HepG2 (cell line): ENCODE measurements around the gene SNRPD2. TPM values are rescaled to one million over a fixed set of nuclear protein-coding genes. Genes with fewer than 3 reads are reported as not detected.

Experiments used
- BHLHE40 ChIP-seq: IDR thresholded peaks from 2 replicates; pipeline ENCODE4 v1.6.1; 2011; ENCODE audit warnings: low read length, improper control_type of control experiment
- CEBPG ChIP-seq: IDR thresholded peaks from 2 replicates; pipeline ENCODE4 v1.6.1; 2016
- DNMT3B ChIP-seq: conservative IDR thresholded peaks from 2 replicates; pipeline ENCODE4 v1.6.1; 2016; ENCODE audit warnings: missing biosample characterization, control low read depth
- EZH2 ChIP-seq: conservative IDR thresholded peaks from 2 replicates; pipeline ENCODE4 v1.6.1; 2012; ENCODE audit warnings: mild to moderate bottlenecking, low read depth, low read length, moderate library complexity
- FOSL1 ChIP-seq: sonication (generic); formaldehyde crosslinking; IDR thresholded peaks from 2 replicates; pipeline ENCODE4 v1.9.0; 2021; ENCODE audit warnings: missing genetic modification reagents, borderline replicate concordance
- HOXA9 ChIP-seq: sonication (generic); formaldehyde crosslinking; IDR thresholded peaks from 2 replicates; pipeline ENCODE4 v1.8.1; 2022; ENCODE audit warnings: missing genetic modification reagents, mild to moderate bottlenecking, moderate library complexity, borderline replicate concordance
- JARID2 ChIP-seq: sonication (generic); formaldehyde crosslinking; IDR thresholded peaks from 2 replicates; pipeline ENCODE4 v1.8.1; 2023; ENCODE audit warnings: missing genetic modification reagents, inconsistent platforms; ENCODE audit not compliant: insufficient replicate concordance
- NFRKB ChIP-seq: fragments of 450-650 bp; IDR thresholded peaks from 2 replicates; pipeline ENCODE4 v1.6.1; 2017
- NONO ChIP-seq, 2 experiments: fragments of 450-650 bp in 1 of 2; sonication (generic) in 1 of 2; formaldehyde crosslinking in 1 of 2; IDR thresholded peaks in 1 of 2; conservative IDR thresholded peaks in 1 of 2; 2 replicates each; pipeline versions ENCODE4 v1.6.1 to v1.8.0; 2017 to 2022; ENCODE audit warnings: mild to moderate bottlenecking in 1 of 2, missing genetic modification reagents in 1 of 2, moderate library complexity in 1 of 2
- POLR2AphosphoS5 ChIP-seq: IDR thresholded peaks from 2 replicates; pipeline ENCODE4 v1.6.1; 2012; ENCODE audit warnings: low read depth, low read length
- RELA ChIP-seq: sonication (generic); formaldehyde crosslinking; IDR thresholded peaks from 2 replicates; pipeline ENCODE4 v1.4.0; 2020; ENCODE audit warnings: missing genetic modification reagents
- RNF2 ChIP-seq: fragments of 450-650 bp; conservative IDR thresholded peaks from 2 replicates; pipeline ENCODE4 v1.6.1; 2016; ENCODE audit warnings: low read depth
- SMARCE1 ChIP-seq: fragments of 450-650 bp; IDR thresholded peaks from 2 replicates; pipeline ENCODE4 v1.6.1; 2017; ENCODE audit warnings: borderline replicate concordance
- TGIF2 ChIP-seq: IDR thresholded peaks from 2 replicates; pipeline ENCODE4 v1.6.1; 2016; ENCODE audit warnings: control low read depth, missing compliant biosample characterization
- ZFYVE20 ChIP-seq: sonication (generic); formaldehyde crosslinking; IDR thresholded peaks from 2 replicates; pipeline ENCODE4 v1.8.0; 2023; ENCODE audit warnings: low read depth, mild to moderate bottlenecking, moderate library complexity, missing genetic modification reagents, borderline replicate concordance
- ZNF343 ChIP-seq: sonication (generic); formaldehyde crosslinking; IDR thresholded peaks from 2 replicates; pipeline ENCODE4 v1.4.0; 2020; ENCODE audit warnings: mild to moderate bottlenecking, missing genetic modification reagents
- ZNF350 ChIP-seq: sonication (generic); formaldehyde crosslinking; IDR thresholded peaks from 2 replicates; pipeline ENCODE4 v1.4.0; 2020; ENCODE audit warnings: mild to moderate bottlenecking, low read depth, missing genetic modification reagents, borderline replicate concordance
- ZNF83 ChIP-seq: sonication (generic); formaldehyde crosslinking; IDR thresholded peaks from 2 replicates; pipeline ENCODE4 v1.4.0; 2020; ENCODE audit warnings: missing genetic modification reagents, mild to moderate bottlenecking, borderline replicate concordance
- ZSCAN29 ChIP-seq: sonication (generic); formaldehyde crosslinking; conservative IDR thresholded peaks from 2 replicates; pipeline ENCODE4 v1.4.0; 2020; ENCODE audit warnings: mild to moderate bottlenecking, missing genetic modification reagents
- polyA plus RNA-seq, 8 experiments: library from polyadenylated mRNA; depleted of rRNA in 3 of 8; stranded (reverse) in 7 of 8; unstranded in 1 of 8; fragments of >200 nt; fragmentation: Illumina TruSeq in 4 of 8; extraction: Trizol in 4 of 8; gene quantifications; 2 replicates each; pipeline versions ENCODE4 v1.2.1 to v1.2.3, GENCODE V29; 2011 to 2016; ENCODE audit warnings: low read depth in 4 of 8, missing spikeins in 1 of 8, mixed read lengths in 1 of 8; ENCODE audit not compliant: insufficient read depth in 1 of 8
- total RNA-seq, 5 experiments: library from RNA; depleted of rRNA; stranded (reverse); fragments of >200 nt; fragmentation: Illumina TruSeq; extraction: Trizol; gene quantifications; 2 replicates each; pipeline ENCODE4 v1.2.3, GENCODE V29; 2016; ENCODE audit warnings: low read depth in 1 of 5
- TF ChIP-seq, protein P1 (sequence below): sonication (generic); formaldehyde crosslinking; IDR thresholded peaks from 2 replicates; pipeline ENCODE4 v1.8.0; 2022; ENCODE audit warnings: mild to moderate bottlenecking, missing genetic modification reagents, moderate library complexity
- TF ChIP-seq, protein P2 (sequence below): sonication (generic); formaldehyde crosslinking; IDR thresholded peaks from 2 replicates; pipeline ENCODE4 v1.4.0; 2020; ENCODE audit warnings: missing genetic modification reagents, borderline replicate concordance
- TF ChIP-seq, protein P3 (sequence below): sonication (generic); formaldehyde crosslinking; IDR thresholded peaks from 2 replicates; pipeline ENCODE4 v1.4.0; 2020; ENCODE audit warnings: mild to moderate bottlenecking, missing genetic modification reagents
- TF ChIP-seq, protein P4 (sequence below): fragments of 450-650 bp; IDR thresholded peaks from 2 replicates; pipeline ENCODE4 v1.6.1; 2017; ENCODE audit warnings: mild to moderate bottlenecking

The SNRPD2 gene
- total and polyA plus RNA-seq, 2 of the 13 experiments (the other 11 are each of a cell fraction or from before 2014, with no cell fraction given): 299 to 485 TPM

GRCh38 chr19:45717131-45717982, 25.6 kb upstream of the SNRPD2 start (continued):
- TF ChIP-seq, protein P1, sequence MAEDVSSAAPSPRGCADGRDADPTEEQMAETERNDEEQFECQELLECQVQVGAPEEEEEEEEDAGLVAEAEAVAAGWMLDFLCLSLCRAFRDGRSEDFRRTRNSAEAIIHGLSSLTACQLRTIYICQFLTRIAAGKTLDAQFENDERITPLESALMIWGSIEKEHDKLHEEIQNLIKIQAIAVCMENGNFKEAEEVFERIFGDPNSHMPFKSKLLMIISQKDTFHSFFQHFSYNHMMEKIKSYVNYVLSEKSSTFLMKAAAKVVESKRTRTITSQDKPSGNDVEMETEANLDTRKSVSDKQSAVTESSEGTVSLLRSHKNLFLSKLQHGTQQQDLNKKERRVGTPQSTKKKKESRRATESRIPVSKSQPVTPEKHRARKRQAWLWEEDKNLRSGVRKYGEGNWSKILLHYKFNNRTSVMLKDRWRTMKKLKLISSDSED (CRISPR knock-in tag): no peak
- TF ChIP-seq SMARCE1 (no peak), ZNF343 (CRISPR knock-in tag) (peak; percentile 56; the same call in 1 of the 2 replicates), NFRKB (no peak), ZSCAN29 (CRISPR knock-in tag) (peak; percentile 89), NONO (IDR thresholded peaks at IDR 0.05) (no peak), NONO (CRISPR knock-in tag; conservative IDR thresholded peaks at IDR 0.05) (peak; percentile 84), TGIF2 (CRISPR knock-in tag) (peak; percentile 32; the same call in 1 of the 2 replicates), HOXA9 (CRISPR knock-in tag) (no peak), EZH2 (no peak), POLR2AphosphoS5 (peak; percentile 45; the same call in 1 of the 2 replicates), FOSL1 (CRISPR knock-in tag) (no peak), RNF2 (no peak), ZFYVE20 (CRISPR knock-in tag) (no peak), RELA (CRISPR knock-in tag) (no peak; the same call in 1 of the 2 replicates), BHLHE40 (peak; percentile 89), ZNF350 (peak; percentile 86), ZNF83 (CRISPR knock-in tag) (no peak), CEBPG (CRISPR knock-in tag) (peak; percentile 73), DNMT3B (no peak), JARID2 (CRISPR knock-in tag) (no peak)
- TF ChIP-seq, protein P2, sequence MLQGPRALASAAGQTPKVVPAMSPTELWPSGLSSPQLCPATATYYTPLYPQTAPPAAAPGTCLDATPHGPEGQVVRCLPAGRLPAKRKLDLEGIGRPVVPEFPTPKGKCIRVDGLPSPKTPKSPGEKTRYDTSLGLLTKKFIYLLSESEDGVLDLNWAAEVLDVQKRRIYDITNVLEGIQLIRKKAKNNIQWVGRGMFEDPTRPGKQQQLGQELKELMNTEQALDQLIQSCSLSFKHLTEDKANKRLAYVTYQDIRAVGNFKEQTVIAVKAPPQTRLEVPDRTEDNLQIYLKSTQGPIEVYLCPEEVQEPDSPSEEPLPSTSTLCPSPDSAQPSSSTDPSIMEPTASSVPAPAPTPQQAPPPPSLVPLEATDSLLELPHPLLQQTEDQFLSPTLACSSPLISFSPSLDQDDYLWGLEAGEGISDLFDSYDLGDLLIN: no peak
- TF ChIP-seq, protein P3, sequence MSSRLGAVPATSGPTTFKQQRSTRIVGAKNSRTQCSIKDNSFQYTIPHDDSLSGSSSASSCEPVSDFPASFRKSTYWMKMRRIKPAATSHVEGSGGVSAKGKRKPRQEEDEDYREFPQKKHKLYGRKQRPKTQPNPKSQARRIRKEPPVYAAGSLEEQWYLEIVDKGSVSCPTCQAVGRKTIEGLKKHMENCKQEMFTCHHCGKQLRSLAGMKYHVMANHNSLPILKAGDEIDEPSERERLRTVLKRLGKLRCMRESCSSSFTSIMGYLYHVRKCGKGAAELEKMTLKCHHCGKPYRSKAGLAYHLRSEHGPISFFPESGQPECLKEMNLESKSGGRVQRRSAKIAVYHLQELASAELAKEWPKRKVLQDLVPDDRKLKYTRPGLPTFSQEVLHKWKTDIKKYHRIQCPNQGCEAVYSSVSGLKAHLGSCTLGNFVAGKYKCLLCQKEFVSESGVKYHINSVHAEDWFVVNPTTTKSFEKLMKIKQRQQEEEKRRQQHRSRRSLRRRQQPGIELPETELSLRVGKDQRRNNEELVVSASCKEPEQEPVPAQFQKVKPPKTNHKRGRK (CRISPR knock-in tag): no peak
- TF ChIP-seq, protein P4, sequence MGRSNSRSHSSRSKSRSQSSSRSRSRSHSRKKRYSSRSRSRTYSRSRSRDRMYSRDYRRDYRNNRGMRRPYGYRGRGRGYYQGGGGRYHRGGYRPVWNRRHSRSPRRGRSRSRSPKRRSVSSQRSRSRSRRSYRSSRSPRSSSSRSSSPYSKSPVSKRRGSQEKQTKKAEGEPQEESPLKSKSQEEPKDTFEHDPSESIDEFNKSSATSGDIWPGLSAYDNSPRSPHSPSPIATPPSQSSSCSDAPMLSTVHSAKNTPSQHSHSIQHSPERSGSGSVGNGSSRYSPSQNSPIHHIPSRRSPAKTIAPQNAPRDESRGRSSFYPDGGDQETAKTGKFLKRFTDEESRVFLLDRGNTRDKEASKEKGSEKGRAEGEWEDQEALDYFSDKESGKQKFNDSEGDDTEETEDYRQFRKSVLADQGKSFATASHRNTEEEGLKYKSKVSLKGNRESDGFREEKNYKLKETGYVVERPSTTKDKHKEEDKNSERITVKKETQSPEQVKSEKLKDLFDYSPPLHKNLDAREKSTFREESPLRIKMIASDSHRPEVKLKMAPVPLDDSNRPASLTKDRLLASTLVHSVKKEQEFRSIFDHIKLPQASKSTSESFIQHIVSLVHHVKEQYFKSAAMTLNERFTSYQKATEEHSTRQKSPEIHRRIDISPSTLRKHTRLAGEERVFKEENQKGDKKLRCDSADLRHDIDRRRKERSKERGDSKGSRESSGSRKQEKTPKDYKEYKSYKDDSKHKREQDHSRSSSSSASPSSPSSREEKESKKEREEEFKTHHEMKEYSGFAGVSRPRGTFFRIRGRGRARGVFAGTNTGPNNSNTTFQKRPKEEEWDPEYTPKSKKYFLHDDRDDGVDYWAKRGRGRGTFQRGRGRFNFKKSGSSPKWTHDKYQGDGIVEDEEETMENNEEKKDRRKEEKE: no peak
